Vagina (tissue), 2 donors: ENCODE results near the gene LCK. TPM values are rescaled to one million over a fixed set of nuclear protein-coding genes. Genes with fewer than 3 reads are reported as not detected.

Experiments used
- DNase-seq, 2 donors: peaks; one replicate each; pipeline ENCODE4 v3.0.0-alpha.2; 2017; ENCODE audit errors: extremely low spot score in 2 of 2
- H3K27ac ChIP-seq: fragments of 200-600 bp; sonication (generic); one replicate; pipeline ENCODE4 v1.5.1; 2019
- H3K27me3 ChIP-seq: fragments of 200-600 bp; sonication (generic); one replicate; pipeline ENCODE4 v1.5.1; 2019
- H3K36me3 ChIP-seq, 2 donors: fragments of 200-600 bp; sonication (generic); one replicate each; pipeline ENCODE4 v1.5.1; 2017 to 2019
- H3K4me1 ChIP-seq: fragments of 200-600 bp; sonication (generic); one replicate; pipeline ENCODE4 v1.5.1; 2019
- H3K4me3 ChIP-seq, 2 donors: fragments of 200-600 bp; sonication (generic); 1 replicate in 1 of 2; 2 replicates in 1 of 2; pipeline ENCODE4 v1.5.1; 2016 to 2019
- H3K9me3 ChIP-seq: fragments of 200-600 bp; sonication (generic); one replicate; pipeline ENCODE4 v1.5.1; 2019
- POLR2A ChIP-seq, 2 donors: fragments of 450-650 bp; IDR thresholded peaks; one replicate each; pipeline ENCODE4 v1.6.1; 2017; ENCODE audit warnings: antibody characterized with exemption in 2 of 2, mild to moderate bottlenecking in 2 of 2, moderate library complexity in 2 of 2
- POLR2AphosphoS5 ChIP-seq, 2 donors: sonication (generic); formaldehyde crosslinking; IDR thresholded peaks; one replicate each; pipeline ENCODE4 v1.9.0; 2017; ENCODE audit warnings: antibody characterized with exemption in 2 of 2, mild to moderate bottlenecking in 2 of 2, low read depth in 1 of 2; ENCODE audit not compliant: insufficient read depth in 1 of 2
- intact Hi-C: fragments of 100-400 bp; cut with DNase I; formaldehyde crosslinking; loops from one replicate; pipeline ENCODE4 v1.15.1; 2023
- total RNA-seq: library from RNA; depleted of rRNA; stranded (reverse); fragments of >200 nt; gene quantifications from one replicate; pipeline ENCODE4 v1.2.3, GENCODE V29; 2016
- TF ChIP-seq, protein P1 (sequence below), 3 experiments: fragments of 450-650 bp in 2 of 3; fragments of 200-600 bp in 1 of 3; sonication (generic) in 1 of 3; IDR thresholded peaks; one replicate each; pipeline ENCODE4 v1.5.1; 2017 to 2019; ENCODE audit warnings: antibody characterized with exemption in 3 of 3, mild to moderate bottlenecking in 2 of 3, moderate library complexity in 2 of 3

LCK gene
- total RNA-seq, 1 donor from 2014 or later = 6.4 TPM

DNA sequence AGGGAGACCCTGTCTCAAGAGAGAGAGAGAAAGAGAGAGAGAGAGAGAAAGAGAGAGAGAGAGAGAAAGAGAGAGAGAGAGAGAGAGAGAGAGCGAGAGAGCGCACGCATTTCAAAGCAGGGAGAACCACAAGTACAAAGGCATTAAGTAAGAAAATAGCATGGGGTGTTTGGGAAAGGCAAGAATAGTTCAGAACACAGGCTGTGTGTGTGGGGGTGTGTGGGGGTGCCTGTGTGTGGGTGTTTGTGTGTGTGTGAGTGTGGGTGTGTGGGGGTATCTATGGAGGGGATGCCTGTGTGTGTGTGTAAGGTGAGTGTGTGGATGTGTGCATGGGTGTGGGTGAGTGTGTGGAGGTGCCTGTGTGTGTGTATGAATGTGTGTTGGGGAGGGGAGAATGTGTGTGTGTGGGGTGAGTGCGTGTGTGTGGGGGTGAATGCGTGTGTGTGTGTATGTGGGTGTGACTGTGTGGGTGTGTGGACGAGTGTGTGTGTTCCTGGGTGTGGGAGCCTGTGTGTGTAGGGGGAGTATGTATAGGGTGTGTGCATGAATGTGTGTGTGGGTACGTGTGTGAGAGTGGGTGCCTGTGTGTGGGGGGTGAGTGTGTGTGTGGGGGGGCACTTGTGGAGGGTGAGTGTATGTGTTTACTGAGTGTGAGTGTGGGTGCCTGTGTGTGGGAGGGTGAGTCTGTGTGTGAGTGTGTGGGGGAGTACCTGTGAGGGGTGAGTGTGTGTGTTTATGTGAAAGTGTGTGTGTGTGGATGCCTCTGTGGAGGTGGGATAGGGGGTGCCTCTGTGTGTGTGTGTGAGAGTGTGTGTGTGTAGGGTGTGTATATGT lies 21.7 kb downstream of the LCK start:
- Histone ChIP-seq H3K27me3 (no peaks in the 10 kb centered on the region), H3K4me1 (no peaks in the 10 kb centered on the region), H3K4me3 (no peak overlapping the region), H3K9me3 (no peaks in the 10 kb centered on the region), H3K27ac (no peak overlapping the region), H3K36me3 (no peaks in the 10 kb centered on the region)
- DNase-seq = no peak
- intact Hi-C loops = no loop called here
- TF ChIP-seq POLR2A (IDR thresholded peaks at IDR 0.05) (no peak), POLR2AphosphoS5 (IDR thresholded peaks at IDR 0.05; ENCODE audit: insufficient read depth in 1 of 2, low read depth in 1 of 2) (no peak)
- TF ChIP-seq, protein P1, sequence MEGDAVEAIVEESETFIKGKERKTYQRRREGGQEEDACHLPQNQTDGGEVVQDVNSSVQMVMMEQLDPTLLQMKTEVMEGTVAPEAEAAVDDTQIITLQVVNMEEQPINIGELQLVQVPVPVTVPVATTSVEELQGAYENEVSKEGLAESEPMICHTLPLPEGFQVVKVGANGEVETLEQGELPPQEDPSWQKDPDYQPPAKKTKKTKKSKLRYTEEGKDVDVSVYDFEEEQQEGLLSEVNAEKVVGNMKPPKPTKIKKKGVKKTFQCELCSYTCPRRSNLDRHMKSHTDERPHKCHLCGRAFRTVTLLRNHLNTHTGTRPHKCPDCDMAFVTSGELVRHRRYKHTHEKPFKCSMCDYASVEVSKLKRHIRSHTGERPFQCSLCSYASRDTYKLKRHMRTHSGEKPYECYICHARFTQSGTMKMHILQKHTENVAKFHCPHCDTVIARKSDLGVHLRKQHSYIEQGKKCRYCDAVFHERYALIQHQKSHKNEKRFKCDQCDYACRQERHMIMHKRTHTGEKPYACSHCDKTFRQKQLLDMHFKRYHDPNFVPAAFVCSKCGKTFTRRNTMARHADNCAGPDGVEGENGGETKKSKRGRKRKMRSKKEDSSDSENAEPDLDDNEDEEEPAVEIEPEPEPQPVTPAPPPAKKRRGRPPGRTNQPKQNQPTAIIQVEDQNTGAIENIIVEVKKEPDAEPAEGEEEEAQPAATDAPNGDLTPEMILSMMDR (IDR thresholded peaks at IDR 0.05) = no peak

DNA sequence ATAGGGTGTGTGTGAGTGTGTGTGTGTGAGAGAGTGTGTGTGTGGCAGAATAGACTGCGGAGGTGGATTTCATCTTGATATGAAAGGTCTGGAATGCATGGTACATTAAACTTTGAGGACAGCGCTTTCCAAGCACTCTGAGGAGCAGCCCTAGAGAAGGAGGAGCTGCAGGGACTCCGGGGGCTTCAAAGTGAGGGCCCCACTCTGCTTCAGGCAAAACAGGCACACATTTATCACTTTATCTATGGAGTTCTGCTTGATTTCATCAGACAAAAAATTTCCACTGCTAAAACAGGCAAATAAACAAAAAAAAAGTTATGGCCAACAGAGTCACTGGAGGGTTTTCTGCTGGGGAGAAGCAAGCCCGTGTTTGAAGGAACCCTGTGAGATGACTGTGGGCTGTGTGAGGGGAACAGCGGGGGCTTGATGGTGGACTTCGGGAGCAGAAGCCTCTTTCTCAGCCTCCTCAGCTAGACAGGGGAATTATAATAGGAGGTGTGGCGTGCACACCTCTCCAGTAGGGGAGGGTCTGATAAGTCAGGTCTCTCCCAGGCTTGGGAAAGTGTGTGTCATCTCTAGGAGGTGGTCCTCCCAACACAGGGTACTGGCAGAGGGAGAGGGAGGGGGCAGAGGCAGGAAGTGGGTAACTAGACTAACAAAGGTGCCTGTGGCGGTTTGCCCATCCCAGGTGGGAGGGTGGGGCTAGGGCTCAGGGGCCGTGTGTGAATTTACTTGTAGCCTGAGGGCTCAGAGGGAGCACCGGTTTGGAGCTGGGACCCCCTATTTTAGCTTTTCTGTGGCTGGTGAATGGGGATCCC lies 22.5 kb downstream of the LCK start:
- no peaks in the 10 kb centered on the region for H3K36me3 ChIP-seq
- intact Hi-C loops = no loop called here

DNA sequence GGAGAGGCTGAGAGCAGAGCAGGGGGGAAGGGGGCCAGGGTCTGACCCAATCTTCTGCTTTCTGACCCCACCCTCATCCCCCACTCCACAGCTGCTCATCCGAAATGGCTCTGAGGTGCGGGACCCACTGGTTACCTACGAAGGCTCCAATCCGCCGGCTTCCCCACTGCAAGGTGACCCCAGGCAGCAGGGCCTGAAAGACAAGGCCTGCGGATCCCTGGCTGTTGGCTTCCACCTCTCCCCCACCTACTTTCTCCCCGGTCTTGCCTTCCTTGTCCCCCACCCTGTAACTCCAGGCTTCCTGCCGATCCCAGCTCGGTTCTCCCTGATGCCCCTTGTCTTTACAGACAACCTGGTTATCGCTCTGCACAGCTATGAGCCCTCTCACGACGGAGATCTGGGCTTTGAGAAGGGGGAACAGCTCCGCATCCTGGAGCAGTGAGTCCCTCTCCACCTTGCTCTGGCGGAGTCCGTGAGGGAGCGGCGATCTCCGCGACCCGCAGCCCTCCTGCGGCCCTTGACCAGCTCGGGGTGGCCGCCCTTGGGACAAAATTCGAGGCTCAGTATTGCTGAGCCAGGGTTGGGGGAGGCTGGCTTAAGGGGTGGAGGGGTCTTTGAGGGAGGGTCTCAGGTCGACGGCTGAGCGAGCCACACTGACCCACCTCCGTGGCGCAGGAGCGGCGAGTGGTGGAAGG lies 23.7 kb downstream of the LCK start:
- DNase-seq = no peak
- TF ChIP-seq POLR2AphosphoS5 (IDR thresholded peaks at IDR 0.05; ENCODE audit: insufficient read depth in 1 of 2, low read depth in 1 of 2) (no peak), POLR2A (IDR thresholded peaks at IDR 0.05) (no peak)
- TF ChIP-seq, protein P1 (IDR thresholded peaks at IDR 0.05) = no peak
- no peaks in the 10 kb centered on the region for H3K27me3 ChIP-seq
- H3K27ac ChIP-seq = no peak overlapping the region
- H3K4me1 ChIP-seq = no peaks in the 10 kb centered on the region
- H3K36me3 ChIP-seq = no peaks in the 10 kb centered on the region
- no peaks in the 10 kb centered on the region for H3K9me3 ChIP-seq
- no peak overlapping the region for H3K4me3 ChIP-seq
- intact Hi-C loops = no loop called here

More for the DNA sequence above, 22.5 kb downstream of the LCK start:
- H3K27ac ChIP-seq = no peak overlapping the region
- no peak overlapping the region for H3K4me3 ChIP-seq
- no peak for DNase-seq
- no peaks in the 10 kb centered on the region for H3K4me1 ChIP-seq
- no peaks in the 10 kb centered on the region for H3K9me3 ChIP-seq
- no peak for TF ChIP-seq POLR2AphosphoS5 (IDR thresholded peaks at IDR 0.05; ENCODE audit: insufficient read depth in 1 of 2, low read depth in 1 of 2)
- TF ChIP-seq, protein P1 (IDR thresholded peaks at IDR 0.05) = no peak
- no peak for TF ChIP-seq POLR2A (IDR thresholded peaks at IDR 0.05)
- H3K27me3 ChIP-seq = no peaks in the 10 kb centered on the region

DNA sequence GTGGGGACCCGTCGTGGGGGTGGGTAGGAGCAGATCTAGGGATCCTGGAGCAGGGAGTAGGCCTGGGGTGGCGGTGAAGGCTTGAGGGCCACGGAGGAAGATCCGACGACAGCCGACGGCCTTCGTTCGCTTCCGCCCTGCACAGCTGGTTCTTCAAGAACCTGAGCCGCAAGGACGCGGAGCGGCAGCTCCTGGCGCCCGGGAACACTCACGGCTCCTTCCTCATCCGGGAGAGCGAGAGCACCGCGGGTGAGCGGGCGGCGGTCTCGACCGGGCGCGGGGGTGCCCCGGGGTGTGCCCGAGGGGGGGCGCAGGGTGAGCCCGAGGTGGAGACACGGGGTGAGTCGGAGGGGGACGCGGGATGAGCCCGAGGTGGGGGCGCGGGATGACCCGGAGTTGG lies 24.4 kb downstream of the LCK start:
- no peaks in the 10 kb centered on the region for H3K9me3 ChIP-seq
- DNase-seq = no peak
- no peaks in the 10 kb centered on the region for H3K27me3 ChIP-seq

More for the DNA sequence above, 24.4 kb downstream of the LCK start:
- H3K4me3 ChIP-seq = no peak overlapping the region
- intact Hi-C loops = no loop called here
- H3K4me1 ChIP-seq = no peaks in the 10 kb centered on the region
- no peak overlapping the region for H3K27ac ChIP-seq
- H3K36me3 ChIP-seq = no peaks in the 10 kb centered on the region
- TF ChIP-seq POLR2AphosphoS5 (IDR thresholded peaks at IDR 0.05; ENCODE audit: insufficient read depth in 1 of 2, low read depth in 1 of 2) (no peak), POLR2A (IDR thresholded peaks at IDR 0.05) (no peak)
- TF ChIP-seq, protein P1 (IDR thresholded peaks at IDR 0.05) = no peak
